Naive B cell (primary cell): ENCODE results near the gene KLHL2. TPM values are rescaled to one million over a fixed set of nuclear protein-coding genes. Genes with fewer than 3 reads are reported as not detected.
A peak's percentile ranks its signal among the peaks of the same experiment; 100 is the strongest.
"Not testable (repeated sequence)": the region's sequence is repeated elsewhere in the genome, so short reads cannot be mapped to it uniquely, and the experiment has no call there.

ENCODE experiments used
- ATAC-seq, 2 donors: fragments of 150-1000 bp; cut with Tn5 transposase; 2 replicates each; pipeline ENCODE4 v1.10.0; 2021; ENCODE audit warnings: low read depth in 2 of 2, mild to moderate bottlenecking in 2 of 2, moderate library complexity in 2 of 2
- DNase-seq: peaks from one replicate; pipeline ENCODE4 v3.0.0; 2022
- H3K27ac Mint-ChIP-seq, 6 donors: one replicate each; pipeline ENCODE4 v1.8.0; 2020 to 2022; ENCODE audit warnings: mild to moderate bottlenecking in 6 of 6, mixed read lengths in 6 of 6, moderate library complexity in 5 of 6, inconsistent platforms in 2 of 6
- H3K27me3 Mint-ChIP-seq, 3 donors: one replicate each; pipeline ENCODE4 v1.8.0; 2021 to 2022; ENCODE audit warnings: mixed read lengths in 3 of 3, mild to moderate bottlenecking in 1 of 3
- H3K36me3 Mint-ChIP-seq, 2 donors: one replicate each; pipeline ENCODE4 v1.8.0; 2020 to 2022; ENCODE audit warnings: mixed read lengths in 2 of 2, inconsistent platforms in 1 of 2, mild to moderate bottlenecking in 1 of 2
- H3K4me1 Mint-ChIP-seq, 3 donors: one replicate each; pipeline ENCODE4 v1.8.0; 2020 to 2022; ENCODE audit warnings: mixed read lengths in 3 of 3, inconsistent platforms in 1 of 3, mild to moderate bottlenecking in 1 of 3, moderate library complexity in 1 of 3
- H3K4me3 Mint-ChIP-seq, 8 donors: one replicate each; pipeline ENCODE4 v1.8.0; 2020 to 2022; ENCODE audit warnings: mild to moderate bottlenecking in 8 of 8, mixed read lengths in 8 of 8, moderate library complexity in 8 of 8, inconsistent platforms in 2 of 8
- H3K9me3 Mint-ChIP-seq, 7 donors: one replicate each; pipeline ENCODE4 v1.8.0; 2020 to 2022; ENCODE audit warnings: mixed read lengths in 7 of 7, mild to moderate bottlenecking in 5 of 7, inconsistent platforms in 2 of 7, moderate library complexity in 1 of 7
- polyA plus RNA-seq, 6 donors: library from polyadenylated mRNA; unstranded; fragments of 300-500 nt; fragmentation: Illumina TruSeq; gene quantifications; one replicate each; pipeline ENCODE4 v1.2.3, GENCODE V29; 2021; ENCODE audit warnings: low read depth in 6 of 6

The KLHL2 gene
- polyA plus RNA-seq, 6 donors from 2014 or later = 2.6 to 17.6 (median 10.2) TPM

DNA sequence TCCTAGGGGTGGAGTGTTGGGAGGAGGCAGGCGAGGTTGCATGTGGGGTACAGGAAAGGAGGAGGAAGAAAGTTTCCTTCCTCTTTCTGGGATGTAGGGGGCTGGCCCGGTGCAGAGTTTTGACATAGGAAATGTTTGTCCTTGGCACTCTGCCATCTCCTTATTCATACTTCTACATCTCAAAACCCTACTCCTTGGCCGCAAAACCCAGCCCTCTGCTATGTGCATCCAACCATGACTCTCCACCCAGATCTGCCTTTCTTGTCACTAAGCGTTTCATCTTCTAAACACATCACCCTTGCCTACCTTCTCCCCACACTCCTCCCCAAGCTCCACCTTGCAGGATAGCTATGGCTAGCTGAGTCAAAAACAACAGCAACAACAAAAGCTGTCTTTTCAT, 48.1 kb downstream of the KLHL2 start:
- H3K36me3 Mint-ChIP-seq, H3K9me3 Mint-ChIP-seq, H3K27me3 Mint-ChIP-seq: not testable (repeated sequence)
- Mint-ChIP-seq H3K4me1 (peaks cover 21 to 33% (median 30%) of the 10 kb centered on the region in 3 donors), H3K27ac (peak overlapping the region in 3 of 6 donors; percentile 26 to 85 (median 65)), H3K4me3 (peak overlapping the region; percentile 3 to 86 (median 55))
- DNase-seq (peak; percentile 64), ATAC-seq (peak; percentile 96 to 97)

DNA sequence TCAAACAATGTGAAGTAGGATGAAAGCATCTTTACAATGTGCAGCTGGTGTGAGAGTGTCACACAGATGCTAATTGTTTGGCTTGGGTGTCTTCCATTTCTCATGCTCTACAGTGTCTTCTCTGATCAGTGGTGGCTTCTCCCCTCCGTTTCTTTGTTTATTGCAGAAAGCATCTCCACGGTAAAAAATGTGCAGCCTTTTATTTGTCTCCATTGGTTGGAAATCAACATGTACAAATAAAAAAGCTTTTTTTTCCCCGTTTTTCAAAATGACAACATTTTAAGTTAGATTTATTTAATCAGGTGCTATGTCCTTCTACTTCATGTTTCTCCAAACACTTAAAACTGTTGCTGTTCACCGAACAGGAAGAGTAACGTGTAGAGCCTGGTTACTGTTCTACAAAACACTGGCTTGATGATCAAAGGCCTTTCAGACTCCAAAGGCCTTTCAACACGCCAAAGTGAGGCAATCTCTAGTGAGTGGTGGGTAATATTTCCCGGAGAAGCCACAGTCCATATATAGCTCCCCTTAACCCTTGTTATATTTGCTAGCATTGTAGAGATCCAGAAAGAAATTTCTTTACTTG, 48.8 kb downstream of the KLHL2 start:
- H3K27me3 Mint-ChIP-seq, H3K9me3 Mint-ChIP-seq, DNase-seq, ATAC-seq, H3K36me3 Mint-ChIP-seq: not testable (repeated sequence)
- peak overlapping the region in 1 of 6 donors; percentile 8 for H3K27ac Mint-ChIP-seq
- H3K4me1 Mint-ChIP-seq = peaks cover 21 to 33% (median 30%) of the 10 kb centered on the region in 3 donors
- peak overlapping the region in 6 of 8 donors; percentile 3 to 62 (median 40) for H3K4me3 Mint-ChIP-seq

DNA sequence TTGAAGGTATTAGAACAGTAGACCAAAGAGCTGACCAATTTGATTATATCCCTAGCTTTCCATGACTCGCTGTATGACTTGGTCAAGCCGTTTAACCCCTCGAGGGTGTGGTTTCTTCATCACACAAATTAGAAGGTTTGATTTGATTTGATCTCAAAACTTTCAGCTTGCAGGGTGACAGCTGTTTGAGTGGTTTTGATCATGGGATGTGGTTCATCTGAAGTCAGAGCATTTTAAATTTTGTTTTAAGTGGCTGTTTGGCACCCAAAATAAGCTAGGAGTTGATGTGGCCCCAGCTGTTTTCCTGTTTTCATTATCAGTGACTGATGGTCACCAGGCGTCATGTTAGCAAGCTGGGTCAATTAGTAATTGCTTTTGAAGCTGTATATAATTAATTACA, 52.4 kb downstream of the KLHL2 start:
- Mint-ChIP-seq H3K4me1 (peaks cover 19 to 28% (median 24%) of the 10 kb centered on the region in 3 donors), H3K27ac (peak overlapping the region in 1 of 6 donors; percentile 36)
- DNase-seq, H3K9me3 Mint-ChIP-seq, ATAC-seq, H3K36me3 Mint-ChIP-seq, H3K27me3 Mint-ChIP-seq, H3K4me3 Mint-ChIP-seq: not testable (repeated sequence)

DNA sequence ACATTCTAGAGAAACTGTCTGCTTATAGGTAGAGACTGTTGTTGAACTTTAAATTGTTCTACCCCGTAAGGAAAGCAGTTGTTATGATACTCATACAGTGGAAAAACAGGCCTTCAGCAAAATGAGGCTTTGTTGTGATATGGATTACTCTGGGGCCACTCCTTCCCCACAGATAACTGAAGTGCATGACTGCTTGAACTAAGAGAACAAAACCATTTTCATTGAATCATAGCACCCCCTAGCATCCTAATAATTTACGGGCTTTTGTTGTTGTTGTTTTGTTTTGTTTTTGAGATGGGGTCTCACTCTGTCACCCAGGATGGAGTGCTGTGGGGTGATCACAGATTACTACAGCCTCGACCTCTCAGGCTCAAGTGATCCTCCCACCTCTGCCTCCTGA, 54.9 kb downstream of the KLHL2 start:
- ATAC-seq, H3K27me3 Mint-ChIP-seq, H3K4me3 Mint-ChIP-seq, H3K9me3 Mint-ChIP-seq, DNase-seq, H3K36me3 Mint-ChIP-seq: not testable (repeated sequence)
- Mint-ChIP-seq H3K27ac (peak overlapping the region in 4 of 6 donors; percentile 4 to 75 (median 58)), H3K4me1 (peaks cover 7 to 12% (median 10%) of the 10 kb centered on the region in 3 donors)

DNA sequence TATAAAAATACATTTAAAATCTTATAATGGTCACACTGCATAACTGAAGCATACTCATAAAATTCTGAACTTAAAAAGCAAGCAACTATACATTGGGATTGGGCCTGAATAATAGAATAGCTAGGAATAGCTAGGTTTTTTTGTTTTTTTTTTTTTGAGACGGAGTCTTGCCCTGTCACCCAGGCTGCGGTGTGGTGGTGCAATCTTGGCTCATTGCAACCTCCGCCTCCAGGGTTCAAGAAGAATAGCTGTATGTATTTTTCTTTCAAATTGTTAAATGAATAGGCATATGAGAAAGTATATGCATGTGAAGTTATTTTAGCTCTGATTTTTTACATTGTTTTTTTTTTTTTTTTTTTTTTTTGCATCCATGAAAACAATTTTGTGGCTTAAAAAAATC, 56.1 kb downstream of the KLHL2 start:
- DNase-seq, H3K27me3 Mint-ChIP-seq, H3K4me3 Mint-ChIP-seq, H3K27ac Mint-ChIP-seq, ATAC-seq, H3K36me3 Mint-ChIP-seq, H3K9me3 Mint-ChIP-seq: not testable (repeated sequence)
- H3K4me1 Mint-ChIP-seq = peaks cover 5 to 12% (median 9%) of the 10 kb centered on the region in 3 donors

DNA sequence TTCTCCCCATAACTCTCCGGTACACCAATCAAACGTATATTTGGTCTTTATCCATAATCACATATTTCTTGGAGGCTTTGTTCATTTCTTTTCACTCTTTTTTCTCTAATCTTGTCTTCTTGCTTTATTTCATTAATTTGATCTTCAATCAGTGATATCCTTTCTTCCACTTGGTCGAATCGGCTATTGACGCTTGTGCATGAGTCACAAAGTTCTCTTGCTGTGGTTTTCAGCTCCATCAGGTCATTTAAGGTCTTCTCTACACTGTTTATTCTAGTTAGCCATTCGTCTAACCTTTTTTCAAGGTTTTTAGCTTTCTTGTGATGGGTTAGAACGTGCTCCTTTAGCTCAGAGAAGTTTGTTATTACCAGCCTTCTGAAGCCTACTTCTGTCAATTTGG, 62.6 kb downstream of the KLHL2 start:
- peaks cover 5 to 27% (median 21%) of the 10 kb centered on the region in 3 donors for H3K4me1 Mint-ChIP-seq
- not testable (repeated sequence) for H3K9me3 Mint-ChIP-seq, H3K4me3 Mint-ChIP-seq, H3K27me3 Mint-ChIP-seq, H3K27ac Mint-ChIP-seq, ATAC-seq, DNase-seq
- H3K36me3 Mint-ChIP-seq = peaks cover 23 to 35% of the 10 kb centered on the region in 2 donors

DNA sequence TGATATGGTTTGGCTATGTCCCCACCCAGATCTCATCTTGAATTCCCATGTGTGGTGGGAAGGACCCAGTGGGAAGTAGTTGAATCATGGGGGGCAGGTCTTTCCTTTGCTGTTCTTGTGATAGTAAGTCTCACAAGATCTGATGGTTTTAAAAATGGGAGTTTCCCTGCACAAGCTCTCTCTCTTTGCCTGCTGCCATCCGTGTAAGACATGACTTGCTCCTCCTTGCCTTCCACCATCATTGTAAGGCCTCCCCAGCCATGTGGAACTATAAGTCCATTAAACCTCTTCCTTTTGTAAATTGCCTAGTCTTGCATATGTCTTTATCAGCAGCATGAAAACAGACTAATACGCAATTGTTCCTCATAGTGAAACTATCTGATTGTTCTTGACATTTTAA, 66.1 kb downstream of the KLHL2 start:
- H3K9me3 Mint-ChIP-seq, DNase-seq, H3K27me3 Mint-ChIP-seq, ATAC-seq, H3K4me3 Mint-ChIP-seq: not testable (repeated sequence)
- Mint-ChIP-seq H3K27ac (peak overlapping the region in 1 of 6 donors; percentile 58), H3K4me1 (peaks cover 12 to 15% (median 14%) of the 10 kb centered on the region in 3 donors), H3K36me3 (peaks cover 23 to 28% of the 10 kb centered on the region in 2 donors)

DNA sequence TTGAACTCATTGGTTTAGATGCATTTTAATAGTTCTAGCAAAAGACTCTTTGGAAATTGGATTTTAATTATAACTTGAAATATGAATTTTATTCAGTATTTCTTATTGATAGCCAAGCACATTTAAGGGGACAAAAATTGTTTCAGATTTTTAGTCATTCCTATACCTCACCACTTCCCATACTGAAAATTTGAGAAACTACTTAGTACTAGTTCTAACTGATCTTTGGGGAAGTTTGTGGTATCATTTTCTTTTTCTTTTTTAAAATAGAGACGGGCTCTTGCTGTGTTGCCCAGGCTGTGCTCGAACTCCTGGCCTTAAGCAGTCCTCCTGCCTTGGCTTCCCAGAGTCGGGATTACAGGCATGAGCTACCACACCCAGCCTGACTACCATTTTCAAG, 68.0 kb downstream of the KLHL2 start:
- not testable (repeated sequence) for H3K4me1 Mint-ChIP-seq, DNase-seq, ATAC-seq, H3K4me3 Mint-ChIP-seq, H3K9me3 Mint-ChIP-seq, H3K27me3 Mint-ChIP-seq
- Mint-ChIP-seq H3K27ac (peak overlapping the region in 1 of 6 donors; percentile 76), H3K36me3 (peaks cover 15 to 18% of the 10 kb centered on the region in 2 donors)

DNA sequence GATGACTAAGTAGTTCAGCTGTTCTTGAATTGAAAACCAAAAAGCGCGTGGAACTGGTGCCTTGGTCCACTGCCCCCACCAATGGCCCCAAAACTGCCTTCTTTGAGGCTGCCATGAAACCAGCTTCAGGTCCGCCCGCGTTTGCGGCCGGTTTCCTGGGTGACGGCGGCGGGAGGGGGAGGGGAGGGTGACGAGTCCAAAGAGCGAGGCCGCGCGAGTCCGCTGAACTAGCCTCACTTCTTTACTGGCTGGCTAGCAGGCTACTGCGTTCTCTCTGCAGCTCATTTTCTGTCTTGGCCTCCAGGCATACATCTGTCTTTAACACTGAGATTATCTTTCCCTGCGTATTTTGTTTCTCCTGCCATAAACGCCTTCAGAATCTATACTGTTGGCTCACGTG, 72.2 kb downstream of the KLHL2 start:
- H3K36me3 Mint-ChIP-seq, H3K4me1 Mint-ChIP-seq, H3K27ac Mint-ChIP-seq, H3K9me3 Mint-ChIP-seq, ATAC-seq, DNase-seq, H3K27me3 Mint-ChIP-seq, H3K4me3 Mint-ChIP-seq: not testable (repeated sequence)

DNA sequence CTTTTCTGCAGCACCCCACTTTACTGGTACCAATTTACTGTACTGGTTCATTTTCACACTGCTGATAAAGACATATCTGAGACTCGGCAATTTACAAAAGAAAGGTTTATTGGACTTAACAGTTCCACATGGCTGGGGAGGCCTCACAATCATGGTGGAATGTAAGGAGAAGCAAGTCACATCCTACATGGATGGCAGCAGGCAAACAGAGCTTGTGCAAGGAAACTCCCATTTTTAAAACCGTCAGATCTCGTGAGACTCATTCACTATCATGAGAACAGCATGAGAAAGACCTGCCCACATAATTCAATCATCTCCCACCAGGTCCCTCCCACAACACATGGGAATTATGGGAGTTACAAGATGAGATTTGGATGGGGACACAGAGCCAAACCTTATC, 77.3 kb downstream of the KLHL2 start:
- H3K9me3 Mint-ChIP-seq, ATAC-seq, H3K27me3 Mint-ChIP-seq, H3K4me3 Mint-ChIP-seq, DNase-seq, H3K36me3 Mint-ChIP-seq: not testable (repeated sequence)
- Mint-ChIP-seq H3K4me1 (peaks cover 32 to 43% (median 40%) of the 10 kb centered on the region in 3 donors), H3K27ac (peak overlapping the region in 3 of 6 donors; percentile 21 to 89 (median 73))

DNA sequence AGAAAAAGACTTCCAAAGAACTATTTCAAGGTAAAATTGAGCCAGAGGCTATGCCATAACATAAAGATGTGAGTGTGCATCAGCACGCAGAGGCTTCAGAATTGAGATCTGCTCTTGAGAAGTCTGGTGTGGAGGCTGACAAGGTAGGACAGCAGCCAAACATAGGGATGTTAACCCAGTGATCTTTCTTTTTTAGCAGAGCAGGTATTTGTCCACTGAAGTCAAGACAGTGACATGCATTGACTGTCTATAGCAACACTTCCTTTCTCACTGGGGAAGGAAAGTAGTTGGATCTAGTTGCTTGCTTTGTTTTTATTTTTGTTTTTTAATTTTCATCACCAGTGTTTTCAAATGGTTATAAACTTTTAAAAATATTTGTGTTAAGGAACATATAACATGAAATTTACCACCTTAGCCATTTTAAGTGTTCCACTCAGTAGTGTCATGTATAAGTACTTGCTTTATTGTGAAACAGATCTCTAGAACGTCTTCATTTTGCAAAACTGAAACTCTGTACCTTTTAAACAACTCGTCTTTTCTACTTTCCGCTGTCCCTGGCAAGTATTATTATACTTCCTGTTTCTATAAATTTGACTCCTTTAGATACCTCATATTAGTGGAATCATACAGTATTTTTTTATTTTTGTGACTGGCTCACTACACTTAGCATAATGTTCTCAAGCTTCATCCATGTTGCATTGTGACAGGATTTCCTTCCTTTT, 79.4 kb downstream of the KLHL2 start:
- not testable (repeated sequence) for H3K27me3 Mint-ChIP-seq, H3K9me3 Mint-ChIP-seq, H3K36me3 Mint-ChIP-seq
- H3K4me1 Mint-ChIP-seq = peaks cover 41 to 56% (median 44%) of the 10 kb centered on the region in 3 donors
- DNase-seq (peak; percentile 18), ATAC-seq (peak; percentile 84)
- peak overlapping the region; percentile 51 to 98 (median 89) for H3K27ac Mint-ChIP-seq
- H3K4me3 Mint-ChIP-seq = peak overlapping the region; percentile 28 to 87 (median 64)

DNA sequence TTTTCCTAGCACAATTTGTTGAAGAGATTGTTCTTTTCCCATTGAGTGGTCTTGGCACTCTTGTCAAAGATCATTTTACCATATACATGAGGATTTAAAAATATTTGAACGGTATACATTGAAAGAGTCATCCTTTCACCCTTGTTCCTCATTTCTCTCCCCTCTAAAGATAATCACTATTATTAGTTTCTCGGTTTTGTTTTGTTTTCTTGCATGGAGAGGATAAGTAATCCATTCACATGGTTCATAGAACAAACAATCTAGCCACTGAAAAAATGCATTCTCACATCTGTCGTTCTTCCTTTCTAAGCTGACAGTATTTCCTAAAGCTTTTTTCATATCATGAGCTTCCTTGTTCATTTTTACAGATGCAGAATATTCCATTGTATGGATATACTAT, 80.9 kb downstream of the KLHL2 start:
- H3K27me3 Mint-ChIP-seq = no peaks in the 10 kb centered on the region
- peaks cover 41 to 60% (median 41%) of the 10 kb centered on the region in 3 donors for H3K4me1 Mint-ChIP-seq
- peak overlapping the region; percentile 27 to 94 (median 66) for H3K27ac Mint-ChIP-seq

DNA sequence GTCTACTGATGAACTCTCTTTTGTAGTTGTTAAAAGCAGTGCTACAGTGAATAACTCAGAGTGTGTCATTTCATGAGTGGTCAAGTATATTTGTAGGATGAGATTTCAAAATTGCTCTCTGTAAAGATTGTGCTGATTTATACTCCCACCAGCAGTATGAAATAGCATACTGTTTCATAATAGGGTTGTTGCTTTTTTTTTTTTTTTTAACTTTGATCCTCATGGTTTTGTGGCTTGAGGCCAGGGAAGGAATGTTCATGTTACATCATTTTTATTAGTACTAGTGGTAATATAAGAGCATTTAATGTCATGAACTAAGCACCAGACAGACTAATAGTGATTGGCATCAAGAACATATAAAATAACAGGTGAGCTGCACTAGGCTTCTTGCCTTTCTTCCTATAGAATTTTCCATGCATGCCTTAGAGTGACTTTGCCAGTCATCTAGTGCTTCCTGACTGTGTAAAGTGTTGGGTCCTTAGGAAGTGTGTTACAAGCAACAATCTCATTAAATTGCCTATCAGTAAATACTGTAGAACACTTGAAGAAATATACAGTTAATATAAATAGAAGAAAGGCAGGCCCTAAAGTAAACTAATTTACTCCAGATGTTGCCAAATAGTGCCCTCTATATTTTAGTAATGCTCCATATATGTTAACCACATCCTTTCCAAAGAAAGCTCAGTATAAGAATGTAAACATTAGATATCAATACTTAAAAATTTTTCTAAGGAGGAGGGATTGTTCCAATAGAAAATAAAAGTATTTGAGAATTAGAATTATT, 81.5 kb downstream of the KLHL2 start:
- H3K36me3 Mint-ChIP-seq = peaks cover 0 to 6% of the 10 kb centered on the region in 2 donors
- H3K4me1 Mint-ChIP-seq = peaks cover 42 to 60% (median 43%) of the 10 kb centered on the region in 3 donors
- H3K4me3 Mint-ChIP-seq = peak overlapping the region in 2 of 8 donors; percentile 46 to 65
- peak overlapping the region in 5 of 6 donors; percentile 44 to 94 (median 85) for H3K27ac Mint-ChIP-seq
- no peak for ATAC-seq
- no peaks in the 10 kb centered on the region for H3K27me3 Mint-ChIP-seq
- no peak for DNase-seq
- peaks cover 0 to 7% (median 0%) of the 10 kb centered on the region in 7 donors for H3K9me3 Mint-ChIP-seq

More for the DNA sequence above, 80.9 kb downstream of the KLHL2 start:
- DNase-seq = no peak
- Mint-ChIP-seq H3K9me3 (peaks cover 0 to 7% (median 0%) of the 10 kb centered on the region in 7 donors), H3K36me3 (peaks cover 0 to 6% of the 10 kb centered on the region in 2 donors), H3K4me3 (peak overlapping the region in 4 of 8 donors; percentile 1 to 79 (median 64))
- no peak for ATAC-seq
